SK-N-SH (cell line): ENCODE results near the gene SCRN1. TPM values are rescaled to one million over a fixed set of nuclear protein-coding genes. Genes with fewer than 3 reads are reported as not detected.
"Not testable (repeated sequence)": the region's sequence is repeated elsewhere in the genome, so short reads cannot be mapped to it uniquely, and the experiment has no call there.

Source experiments
- CTCF ChIA-PET: fragments of 300-600, 350-600 bp; formaldehyde crosslinking; extraction: SDS; loops from one replicate; lab custom pipeline; 2021; lab: Yijun Ruan, JAX
- POLR2A ChIA-PET: fragments of 350-600 bp; sonication (Branson Sonifier 250); formaldehyde crosslinking; extraction: SDS; loops from one replicate; lab custom pipeline; 2020; ENCODE audit warnings: antibody characterized with exemption, inconsistent platforms; lab: Yijun Ruan, JAX
- DNase-seq: peaks from one replicate; pipeline ENCODE4 v3.0.0; 2012
- H2AFZ ChIP-seq: fragments of 200-600 bp; sonication (generic); 2 replicates; pipeline ENCODE4 v1.8.1; 2016; ENCODE audit warnings: antibody characterized with exemption, mild to moderate bottlenecking, low read depth
- H3F3A ChIP-seq: fragments of 200-600 bp; sonication (generic); replicated peaks from 2 replicates; pipeline ENCODE3; 2016; ENCODE audit warnings: antibody characterized with exemption, mild to moderate bottlenecking; ENCODE audit not compliant: insufficient read depth
- H3K27ac ChIP-seq, 2 experiments: fragments of 200-500 bp in 1 of 2; fragments of 200-600 bp in 1 of 2; sonication (Bioruptor generic) in 1 of 2; sonication (generic), shearing (Covaris generic) in 1 of 2; 2 replicates each; pipeline versions ENCODE4 v1.5.1 to v1.6.1; 2014 to 2016; ENCODE audit warnings: low read depth in 2 of 2, inconsistent platforms in 1 of 2, low read length in 1 of 2, mild to moderate bottlenecking in 1 of 2, mixed read lengths in 1 of 2
- H3K27me3 ChIP-seq: fragments of 200-600 bp; sonication (generic), shearing (Covaris generic); 2 replicates; pipeline ENCODE4 v1.6.1; 2016; ENCODE audit warnings: mixed run types; ENCODE audit not compliant: insufficient read depth
- H3K36me3 ChIP-seq, 2 experiments: fragments of 200-500 bp in 1 of 2; fragments of 200-600 bp in 1 of 2; sonication (Bioruptor generic) in 1 of 2; sonication (generic) in 1 of 2; replicated peaks in 1 of 2; 2 replicates each; pipeline versions ENCODE3 to v1.5.1; 2014 to 2016; ENCODE audit warnings: low read length in 1 of 2, mild to moderate bottlenecking in 1 of 2; ENCODE audit not compliant: insufficient read depth in 2 of 2, control insufficient read depth in 1 of 2
- H3K4me1 ChIP-seq, 2 experiments: fragments of 200-500 bp in 1 of 2; fragments of 200-600 bp in 1 of 2; sonication (Bioruptor generic) in 1 of 2; sonication (generic), shearing (Covaris generic) in 1 of 2; 2 replicates each; pipeline versions ENCODE4 v1.5.1 to v1.6.1; 2014 to 2016; ENCODE audit warnings: low read depth in 1 of 2, low read length in 1 of 2, mixed run types in 1 of 2; ENCODE audit not compliant: insufficient read depth in 2 of 2, control insufficient read depth in 1 of 2
- H3K4me2 ChIP-seq: fragments of 200-600 bp; sonication (generic), shearing (Covaris generic); 2 replicates; pipeline ENCODE4 v1.6.1; 2017; ENCODE audit warnings: mixed run types
- H3K4me3 ChIP-seq, 2 experiments: fragments of 200-500 bp in 1 of 2; fragments of 200-600 bp in 1 of 2; sonication (Bioruptor generic) in 1 of 2; sonication (generic), shearing (Covaris generic) in 1 of 2; 2 replicates each; pipeline versions ENCODE4 v1.5.1 to v1.8.1; 2014 to 2016; ENCODE audit warnings: low read depth in 2 of 2, inconsistent platforms in 1 of 2, low read length in 1 of 2, mild to moderate bottlenecking in 1 of 2, mixed read lengths in 1 of 2, moderate library complexity in 1 of 2
- H3K79me2 ChIP-seq: fragments of 200-600 bp; sonication (generic); 2 replicates; pipeline ENCODE4 v1.8.1; 2017; ENCODE audit warnings: mild to moderate bottlenecking; ENCODE audit not compliant: insufficient read depth
- H3K9ac ChIP-seq: fragments of 200-600 bp; sonication (generic); 2 replicates; pipeline ENCODE4 v1.6.1; 2017; ENCODE audit warnings: mixed run types
- H3K9me2 ChIP-seq: fragments of 200-600 bp; sonication (generic); 2 replicates; pipeline ENCODE4 v1.6.1; 2017; ENCODE audit warnings: mixed run types
- H3K9me3 ChIP-seq: fragments of 200-600 bp; sonication (generic); 2 replicates; pipeline ENCODE4 v1.6.1; 2017; ENCODE audit warnings: mixed run types, mild to moderate bottlenecking, moderate library complexity
- H4K20me1 ChIP-seq: fragments of 200-600 bp; sonication (generic); 2 replicates; pipeline ENCODE4 v1.6.1; 2017; ENCODE audit warnings: mild to moderate bottlenecking, mixed run types; ENCODE audit not compliant: insufficient read depth
- CHD2 ChIP-seq: fragments of 150-350 bp; IDR thresholded peaks from 2 replicates; pipeline ENCODE4 v1.6.1; 2018; ENCODE audit warnings: low read length; ENCODE audit not compliant: partially characterized antibody
- EP300 ChIP-seq, 2 experiments: IDR thresholded peaks; 2 replicates each; pipeline versions ENCODE4 v1.4.0 to v1.6.1; 2012; ENCODE audit warnings: borderline replicate concordance in 1 of 2, low read depth in 1 of 2, low read length in 1 of 2
- FOSL2 ChIP-seq: IDR thresholded peaks from 2 replicates; pipeline ENCODE4 v1.4.0; 2012; ENCODE audit warnings: low read depth, mild to moderate bottlenecking, moderate library complexity, borderline replicate concordance
- FOXM1 ChIP-seq: IDR thresholded peaks from 2 replicates; pipeline ENCODE4 v1.4.0; 2012; ENCODE audit warnings: low read depth, mild to moderate bottlenecking
- RAD21 ChIP-seq: IDR thresholded peaks from 2 replicates; pipeline ENCODE4 v1.6.1; 2012; ENCODE audit warnings: mild to moderate bottlenecking, low read length
- SIN3A ChIP-seq: IDR thresholded peaks from 2 replicates; pipeline ENCODE4 v1.6.1; 2012; ENCODE audit warnings: low read depth, mild to moderate bottlenecking, low read length, moderate library complexity, borderline replicate concordance
- WGBS: methylation state at CpG from one replicate; pipeline ENCODE4 v1.1.6; 2017; ENCODE audit warnings: low lambda C conversion rate; 5-methylcytosine and 5-hydroxymethylcytosine counted together
- polyA plus RNA-seq, 3 experiments: library from polyadenylated mRNA; depleted of rRNA; stranded (reverse); fragments of >200 nt; gene quantifications; 2 replicates each; pipeline ENCODE4 v1.2.3, GENCODE V29; 2012
- TF ChIP-seq, protein P1 (sequence below): IDR thresholded peaks from 2 replicates; pipeline ENCODE4 v1.4.0; 2012; ENCODE audit warnings: low read depth, borderline replicate concordance
- TF ChIP-seq, protein P2 (sequence below): IDR thresholded peaks from 2 replicates; pipeline ENCODE4; 2012

The SCRN1 gene
- polyA plus RNA-seq, 1 of the 3 experiments (the other 2 are of a cell fraction) = 64.3 TPM

DNA sequence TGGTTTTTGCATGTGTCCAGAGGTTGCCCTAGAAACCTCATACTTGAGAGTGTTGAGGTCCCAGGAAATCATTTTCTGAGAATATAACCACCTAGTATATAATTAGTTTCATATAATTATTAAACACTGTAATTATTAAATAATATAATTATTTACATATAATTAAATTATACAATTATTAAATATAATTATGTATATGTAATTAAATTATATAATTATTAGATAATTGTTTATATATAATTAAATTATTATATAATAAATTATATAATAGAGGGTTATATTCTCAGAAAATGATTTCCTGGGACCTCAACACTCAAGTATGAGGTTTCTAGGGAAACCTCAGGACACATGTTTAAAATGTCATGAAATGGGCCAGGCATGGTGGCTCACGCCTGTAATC is 27.6 kb downstream of the SCRN1 start:
- TF ChIP-seq CHD2 = no peak

DNA sequence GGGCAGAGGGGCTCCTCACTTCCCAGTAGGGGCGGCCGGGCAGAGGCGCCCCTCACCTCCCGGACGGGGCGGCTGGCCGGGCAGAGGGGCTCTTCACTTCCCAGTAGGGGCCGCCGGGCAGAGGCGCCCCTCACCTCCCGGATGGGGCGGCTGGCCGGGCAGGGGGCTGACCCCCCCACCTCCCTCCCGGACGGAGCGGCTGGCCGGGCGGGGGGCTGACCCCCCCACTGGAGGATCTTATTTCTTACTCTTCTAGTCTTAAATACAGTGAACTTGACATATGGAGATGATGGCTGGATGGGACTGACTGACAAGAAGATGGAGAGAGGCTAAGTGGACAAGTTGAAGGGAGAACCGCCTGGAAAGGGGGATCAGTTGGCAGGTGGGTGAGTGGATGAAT is 28.0 kb downstream of the SCRN1 start:
- H3K9ac ChIP-seq, H2AFZ ChIP-seq, H3F3A ChIP-seq, H3K9me2 ChIP-seq, H3K4me2 ChIP-seq, H3K4me3 ChIP-seq, POLR2A ChIA-PET, H3K27me3 ChIP-seq, CTCF ChIA-PET, H3K9me3 ChIP-seq, H3K27ac ChIP-seq: not testable (repeated sequence)
- H4K20me1 ChIP-seq = 0 out of 2 replicates have a peak, but pooled peaks cover 13% of the 10 kb centered on the region
- WGBS = 91% methylated on average over 4 of the region's 19 CpGs
- peak; percentile 35 for DNase-seq
- peaks cover 0 to 13% of the 10 kb centered on the region in 2 experiments; a peak in 1 of 4 replicates for H3K4me1 ChIP-seq
- H3K36me3 ChIP-seq = peaks cover 27 to 38% of the 10 kb centered on the region in 2 experiments
- peaks cover 31% of the 10 kb centered on the region for H3K79me2 ChIP-seq

More for the DNA sequence above, 27.6 kb downstream of the SCRN1 start:
- no peak overlapping the region for H2AFZ ChIP-seq
- ChIA-PET POLR2A (no interaction called here), CTCF (interaction anchor here (3.3 kb wide), 1 partner anchor 40 kb away, joined by 10 read pairs; no protein-coding TSS in a partner anchor)
- no peak overlapping the region for H3K4me3 ChIP-seq
- peaks cover 1% of the 10 kb centered on the region for H3F3A ChIP-seq
- peaks cover 31 to 40% of the 10 kb centered on the region in 2 experiments for H3K36me3 ChIP-seq
- no peak overlapping the region for H3K9ac ChIP-seq
- WGBS = 100% methylated on average over 1 of the region's 1 CpG
- H3K27ac ChIP-seq = no peak overlapping the region
- no peaks in the 10 kb centered on the region for H3K27me3 ChIP-seq
- H3K79me2 ChIP-seq = peaks cover 36% of the 10 kb centered on the region
- H4K20me1 ChIP-seq = 0 out of 2 replicates have a peak, but pooled peaks cover 11% of the 10 kb centered on the region
- no peaks in the 10 kb centered on the region for H3K9me3 ChIP-seq
- no peaks in the 10 kb centered on the region for H3K9me2 ChIP-seq
- no peak overlapping the region for H3K4me2 ChIP-seq
- DNase-seq = no peak
- peaks cover 0 to 13% of the 10 kb centered on the region in 2 experiments; a peak in 1 of 4 replicates for H3K4me1 ChIP-seq

DNA sequence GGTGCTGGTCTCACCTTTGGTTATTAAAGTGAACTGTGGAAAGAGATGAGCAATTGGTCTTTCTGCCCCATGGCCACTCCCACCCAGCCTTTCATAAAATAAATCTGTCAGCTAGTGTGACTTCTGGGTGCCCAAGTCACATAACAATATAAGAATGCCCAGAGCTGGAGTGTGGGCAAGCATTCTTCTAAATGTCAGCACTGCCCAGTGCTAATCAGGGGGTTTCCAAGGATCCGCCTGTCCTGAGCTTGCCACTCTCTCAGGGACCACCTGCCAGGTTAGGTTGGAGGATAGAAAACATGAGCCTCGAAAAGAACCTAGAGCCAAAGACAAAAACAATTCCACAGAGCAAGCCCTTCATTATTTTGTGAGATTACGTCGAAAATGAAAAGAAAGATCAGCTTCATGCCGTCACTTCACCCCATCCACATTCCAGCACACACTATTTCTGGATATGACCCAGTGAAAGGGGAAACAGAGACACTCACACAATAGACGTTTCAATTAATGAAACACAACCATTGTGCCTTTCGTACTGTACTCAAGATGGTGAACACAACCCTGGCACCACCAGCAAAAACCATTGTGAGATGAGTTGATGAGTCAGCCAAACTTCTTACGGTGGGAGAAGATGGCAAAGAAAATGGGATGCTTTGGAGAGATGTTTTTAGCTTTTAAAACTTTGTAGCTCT is 30.8 kb downstream of the SCRN1 start:
- H3K27ac ChIP-seq = no peak overlapping the region; a peak in 1 of 4 replicates
- H3K9me3 ChIP-seq = no peaks in the 10 kb centered on the region
- H3K9ac ChIP-seq = no peak overlapping the region
- H3K9me2 ChIP-seq = no peaks in the 10 kb centered on the region
- DNase-seq = no peak
- TF ChIP-seq FOXM1 (no peak), RAD21 (no peak), EP300 (IDR thresholded peaks at IDR 0.05; ENCODE audit: borderline replicate concordance in 1 of 2, low read depth in 1 of 2, low read length in 1 of 2) (no peak), FOSL2 (no peak), SIN3A (no peak)
- TF ChIP-seq, protein P1, sequence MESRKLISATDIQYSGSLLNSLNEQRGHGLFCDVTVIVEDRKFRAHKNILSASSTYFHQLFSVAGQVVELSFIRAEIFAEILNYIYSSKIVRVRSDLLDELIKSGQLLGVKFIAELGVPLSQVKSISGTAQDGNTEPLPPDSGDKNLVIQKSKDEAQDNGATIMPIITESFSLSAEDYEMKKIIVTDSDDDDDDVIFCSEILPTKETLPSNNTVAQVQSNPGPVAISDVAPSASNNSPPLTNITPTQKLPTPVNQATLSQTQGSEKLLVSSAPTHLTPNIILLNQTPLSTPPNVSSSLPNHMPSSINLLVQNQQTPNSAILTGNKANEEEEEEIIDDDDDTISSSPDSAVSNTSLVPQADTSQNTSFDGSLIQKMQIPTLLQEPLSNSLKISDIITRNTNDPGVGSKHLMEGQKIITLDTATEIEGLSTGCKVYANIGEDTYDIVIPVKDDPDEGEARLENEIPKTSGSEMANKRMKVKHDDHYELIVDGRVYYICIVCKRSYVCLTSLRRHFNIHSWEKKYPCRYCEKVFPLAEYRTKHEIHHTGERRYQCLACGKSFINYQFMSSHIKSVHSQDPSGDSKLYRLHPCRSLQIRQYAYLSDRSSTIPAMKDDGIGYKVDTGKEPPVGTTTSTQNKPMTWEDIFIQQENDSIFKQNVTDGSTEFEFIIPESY = no peak
- TF ChIP-seq, protein P2, sequence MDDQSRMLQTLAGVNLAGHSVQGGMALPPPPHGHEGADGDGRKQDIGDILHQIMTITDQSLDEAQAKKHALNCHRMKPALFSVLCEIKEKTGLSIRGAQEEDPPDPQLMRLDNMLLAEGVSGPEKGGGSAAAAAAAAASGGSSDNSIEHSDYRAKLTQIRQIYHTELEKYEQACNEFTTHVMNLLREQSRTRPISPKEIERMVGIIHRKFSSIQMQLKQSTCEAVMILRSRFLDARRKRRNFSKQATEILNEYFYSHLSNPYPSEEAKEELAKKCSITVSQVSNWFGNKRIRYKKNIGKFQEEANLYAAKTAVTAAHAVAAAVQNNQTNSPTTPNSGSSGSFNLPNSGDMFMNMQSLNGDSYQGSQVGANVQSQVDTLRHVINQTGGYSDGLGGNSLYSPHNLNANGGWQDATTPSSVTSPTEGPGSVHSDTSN = no peak
- TF ChIP-seq, all 33 proteins: peak for 0
- H2AFZ ChIP-seq = no peak overlapping the region
- H3K36me3 ChIP-seq = peaks cover 32 to 34% of the 10 kb centered on the region in 2 experiments
- peaks cover 0 to 13% of the 10 kb centered on the region in 2 experiments; a peak in 1 of 4 replicates for H3K4me1 ChIP-seq
- ChIA-PET POLR2A (no interaction called here), CTCF (interaction anchor here (0.9 to 4.9 kb wide), 8 partner anchors 10 to 159 kb away, joined by 3 to 23 read pairs (median 5); no protein-coding TSS in a partner anchor)
- H3K4me3 ChIP-seq = no peak overlapping the region
- H4K20me1 ChIP-seq = 0 out of 2 replicates have a peak, but pooled peaks cover 10% of the 10 kb centered on the region
- peaks cover 32% of the 10 kb centered on the region for H3K79me2 ChIP-seq
- peaks cover 5% of the 10 kb centered on the region for H3F3A ChIP-seq
- WGBS = 95% methylated on average over 8 of the region's 8 CpGs
- H3K27me3 ChIP-seq = no peaks in the 10 kb centered on the region
- H3K4me2 ChIP-seq = no peak overlapping the region
